Measurements from ENCODE around the gene HEATR3.

Gene HEATR3

DNA sequence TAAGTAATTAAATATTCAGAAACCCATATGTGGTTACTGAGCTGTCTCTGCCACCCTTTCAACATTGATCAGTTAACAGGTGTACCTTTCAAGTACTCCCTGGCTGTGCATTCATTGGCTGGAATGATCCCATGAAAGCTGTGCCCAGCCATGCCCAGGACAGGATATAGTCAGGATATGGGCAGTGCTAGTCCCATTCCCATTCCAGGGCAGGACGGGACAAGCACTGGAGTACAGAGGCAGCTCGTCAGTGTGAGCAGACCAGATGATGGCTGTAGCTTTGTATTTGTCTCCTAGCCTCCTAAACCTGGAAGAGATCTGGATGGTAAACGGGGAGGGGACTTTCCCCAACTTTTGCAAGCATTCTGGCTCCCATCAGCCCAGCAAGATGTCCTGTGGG is 22.5 kb downstream of the HEATR3 start:
- TF ChIP-seq, protein P1, sequence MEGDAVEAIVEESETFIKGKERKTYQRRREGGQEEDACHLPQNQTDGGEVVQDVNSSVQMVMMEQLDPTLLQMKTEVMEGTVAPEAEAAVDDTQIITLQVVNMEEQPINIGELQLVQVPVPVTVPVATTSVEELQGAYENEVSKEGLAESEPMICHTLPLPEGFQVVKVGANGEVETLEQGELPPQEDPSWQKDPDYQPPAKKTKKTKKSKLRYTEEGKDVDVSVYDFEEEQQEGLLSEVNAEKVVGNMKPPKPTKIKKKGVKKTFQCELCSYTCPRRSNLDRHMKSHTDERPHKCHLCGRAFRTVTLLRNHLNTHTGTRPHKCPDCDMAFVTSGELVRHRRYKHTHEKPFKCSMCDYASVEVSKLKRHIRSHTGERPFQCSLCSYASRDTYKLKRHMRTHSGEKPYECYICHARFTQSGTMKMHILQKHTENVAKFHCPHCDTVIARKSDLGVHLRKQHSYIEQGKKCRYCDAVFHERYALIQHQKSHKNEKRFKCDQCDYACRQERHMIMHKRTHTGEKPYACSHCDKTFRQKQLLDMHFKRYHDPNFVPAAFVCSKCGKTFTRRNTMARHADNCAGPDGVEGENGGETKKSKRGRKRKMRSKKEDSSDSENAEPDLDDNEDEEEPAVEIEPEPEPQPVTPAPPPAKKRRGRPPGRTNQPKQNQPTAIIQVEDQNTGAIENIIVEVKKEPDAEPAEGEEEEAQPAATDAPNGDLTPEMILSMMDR (IDR thresholded peaks at IDR 0.05; ENCODE audit: low read depth, low read length), result no peak

GRCh38 chr16:50092891-50093290 is 27.1 kb downstream of the HEATR3 start:
- in situ Hi-C loops (cut with HindIII; ENCODE audit: low sequenced_read_pairs), result no loop called here
- DNase-seq (ENCODE audit: low read depth, low spot score), result no peak
- TF ChIP-seq, protein P1 (IDR thresholded peaks at IDR 0.05; ENCODE audit: low read depth, low read length), result no peak
- no peak overlapping the region for H3K4me3 ChIP-seq (ENCODE audit: low read depth, low read length)

More for the DNA sequence above, 22.5 kb downstream of the HEATR3 start:
- H3K4me3 ChIP-seq (ENCODE audit: low read depth, low read length), result no peak overlapping the region
- DNase-seq (ENCODE audit: low read depth, low spot score), result no peak
- in situ Hi-C loops (cut with HindIII; ENCODE audit: low sequenced_read_pairs), result no loop called here

DNA sequence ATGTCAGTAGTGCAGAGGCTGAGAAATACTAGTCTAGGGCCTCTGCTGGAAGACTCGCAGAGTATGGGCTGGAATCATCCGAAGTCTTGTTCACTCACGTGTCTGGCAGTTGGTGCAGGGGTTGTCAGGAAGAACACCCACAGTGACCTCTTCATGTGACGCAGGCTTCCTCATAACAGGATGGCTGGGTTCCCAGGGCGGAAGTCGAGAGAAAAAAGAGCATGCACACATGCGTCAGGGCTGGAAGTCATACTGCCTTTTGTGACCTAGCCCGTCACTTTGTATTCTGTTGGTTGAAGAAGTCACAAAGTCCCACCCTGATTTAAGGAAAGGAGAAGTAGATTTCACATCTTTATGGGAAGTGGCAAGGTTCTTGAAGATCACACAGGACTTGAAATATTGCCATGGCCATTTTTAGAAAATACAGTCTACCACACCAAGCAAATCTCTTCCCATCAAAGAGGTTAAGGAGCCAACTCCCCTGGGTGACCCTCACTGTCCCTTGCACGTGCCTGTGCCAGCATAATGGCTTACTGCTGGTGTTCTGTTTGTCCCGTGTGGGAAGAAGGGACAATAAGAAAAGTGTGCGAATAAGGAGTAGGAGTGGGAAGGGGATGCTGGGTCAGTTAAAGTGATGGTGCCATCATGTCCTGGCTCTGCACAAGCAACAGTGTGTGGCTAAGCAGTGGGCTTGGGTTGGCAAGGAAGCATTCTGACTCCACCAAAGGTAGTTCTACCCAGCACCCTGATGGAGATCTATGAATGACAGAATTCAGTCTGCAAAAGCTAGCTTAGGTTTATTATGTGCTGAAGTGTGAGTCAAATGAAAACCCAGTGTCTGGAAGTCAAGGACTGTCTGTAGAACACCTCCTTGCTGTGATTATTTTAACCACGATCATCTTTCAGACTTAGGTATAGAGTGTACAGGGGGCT is 28.1 kb downstream of the HEATR3 start:
- H3K4me3 ChIP-seq (ENCODE audit: low read depth, low read length), result no peak overlapping the region
- in situ Hi-C loops (cut with HindIII; ENCODE audit: low sequenced_read_pairs), result no loop called here

DNA sequence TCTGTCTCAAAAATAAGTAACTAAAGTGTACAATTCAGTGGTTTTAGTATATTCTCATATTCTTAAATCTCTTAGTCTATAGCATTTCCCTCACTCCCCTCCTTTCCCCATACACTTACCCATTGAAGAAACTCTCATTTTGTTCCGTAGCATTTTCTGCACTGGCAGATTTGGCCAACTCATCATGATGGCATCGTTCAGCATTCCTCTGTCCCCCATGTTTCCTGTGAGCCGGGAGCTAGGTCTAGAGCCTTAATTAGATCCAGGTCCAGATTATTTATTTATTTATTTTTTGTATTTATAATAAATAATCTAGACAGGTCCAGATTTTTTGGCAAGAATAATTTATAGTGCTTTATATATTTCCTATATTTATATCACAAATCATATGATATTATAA is 31.0 kb downstream of the HEATR3 start:
- DNase-seq (ENCODE audit: low read depth, low spot score), result peak; percentile 53
- no peak overlapping the region for H3K4me3 ChIP-seq (ENCODE audit: low read depth, low read length)
- in situ Hi-C loops (cut with HindIII; ENCODE audit: low sequenced_read_pairs), result no loop called here
- TF ChIP-seq, protein P1 (IDR thresholded peaks at IDR 0.05; ENCODE audit: low read depth, low read length), result no peak

More for the DNA sequence above, 28.1 kb downstream of the HEATR3 start:
- TF ChIP-seq, protein P1 (IDR thresholded peaks at IDR 0.05; ENCODE audit: low read depth, low read length), result no peak
- DNase-seq (ENCODE audit: low read depth, low spot score), result peak; percentile 59

DNA sequence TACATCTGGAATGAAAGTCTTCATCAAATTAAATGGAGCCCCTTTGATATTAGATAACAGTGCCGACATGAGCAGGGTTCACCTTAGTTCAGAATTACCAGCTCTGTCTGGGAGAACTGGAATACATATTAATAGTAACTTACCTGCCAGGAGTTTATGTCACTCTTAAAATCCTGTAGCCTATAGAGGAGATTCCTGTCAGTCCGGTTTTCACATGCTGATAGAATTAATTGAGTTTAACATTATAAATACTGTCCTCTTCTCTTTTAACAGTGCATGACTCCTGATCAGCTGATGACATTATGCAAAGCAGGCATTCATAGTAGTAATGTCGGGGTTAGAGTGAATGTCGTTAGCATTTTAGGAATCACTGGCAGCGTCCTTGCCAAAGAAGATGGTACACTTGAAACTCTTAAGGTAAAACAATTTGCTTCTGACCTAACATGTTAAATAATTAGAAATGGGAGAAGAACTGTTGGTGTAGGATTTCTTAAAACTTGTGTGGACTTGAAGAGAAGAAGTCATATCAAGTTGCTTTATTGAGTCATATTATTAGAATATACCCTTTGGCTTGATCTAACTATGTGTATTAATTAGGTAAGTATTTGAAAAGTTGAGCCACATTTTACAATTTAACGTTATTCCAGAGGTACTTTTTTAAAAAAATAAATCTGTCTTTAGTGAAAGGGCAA is 34.3 kb downstream of the HEATR3 start:
- in situ Hi-C loops (cut with HindIII; ENCODE audit: low sequenced_read_pairs), result no loop called here
- TF ChIP-seq, protein P1 (IDR thresholded peaks at IDR 0.05; ENCODE audit: low read depth, low read length), result no peak
- no peak for DNase-seq (ENCODE audit: low read depth, low spot score)
- no peak overlapping the region for H3K4me3 ChIP-seq (ENCODE audit: low read depth, low read length)

DNA sequence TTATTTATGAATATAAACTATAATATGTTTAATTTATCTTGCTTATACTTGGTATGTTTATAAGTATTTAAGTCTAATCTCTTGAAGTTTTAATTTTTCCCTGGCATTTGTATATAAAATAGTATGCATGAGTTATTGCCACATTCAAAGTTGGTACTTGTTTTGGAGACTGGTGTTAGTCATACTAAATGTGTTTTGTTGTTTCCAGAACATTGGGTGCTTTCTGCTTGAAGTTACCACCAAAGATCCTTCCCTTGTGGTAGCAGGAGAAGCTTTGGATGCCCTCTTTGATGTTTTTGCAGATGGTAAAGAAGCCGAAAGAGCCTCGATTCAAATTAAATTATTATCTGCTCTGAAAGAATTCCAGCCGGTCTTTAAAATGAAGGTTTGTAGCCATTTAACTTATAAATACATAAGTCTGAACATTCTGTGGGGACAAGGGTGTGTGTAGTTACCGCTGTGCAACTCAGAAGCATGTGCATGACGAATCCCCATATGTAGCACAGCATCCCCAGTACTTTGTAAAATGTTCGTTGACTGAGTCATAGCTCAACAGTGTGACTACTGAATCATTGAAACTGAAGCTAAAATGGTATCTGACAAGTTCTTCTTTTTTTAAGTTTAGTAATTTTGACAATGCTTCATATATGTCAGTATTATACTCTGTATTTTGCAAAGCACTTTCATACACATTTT is 36.4 kb downstream of the HEATR3 start:
- in situ Hi-C loops (cut with HindIII; ENCODE audit: low sequenced_read_pairs), result no loop called here

More for the DNA sequence above, 36.4 kb downstream of the HEATR3 start:
- peak; percentile 85 for DNase-seq (ENCODE audit: low read depth, low spot score)
- TF ChIP-seq, protein P1 (IDR thresholded peaks at IDR 0.05; ENCODE audit: low read depth, low read length), result no peak
- no peak overlapping the region for H3K4me3 ChIP-seq (ENCODE audit: low read depth, low read length)
